OCI-LY3 (cell line): ENCODE data around the gene MBD2.
A peak's percentile ranks its signal among the peaks of the same experiment; 100 is the strongest.

Source experiments
- CTCF ChIP-seq: fragments of 200-600, 300-600 bp; sonication (generic); IDR thresholded peaks from 2 replicates; pipeline ENCODE4 v1.5.1; 2014; ENCODE audit warnings: antibody characterized with exemption, low read length, low read depth
- EZH2phosphoT487 ChIP-seq: fragments of 200-600 bp; shearing (Covaris generic); IDR thresholded peaks from 2 replicates; pipeline ENCODE4 v1.6.1; 2018; ENCODE audit warnings: antibody characterized with exemption, mixed run types, low read depth

- TF ChIP-seq CTCF (peak; percentile 82), EZH2phosphoT487 (no peak)
Observed at GRCh38 chr18:54224379-54225014, at the start of gene MBD2.
